Measurements from ENCODE around the gene ATM.
"Not testable (repeated sequence)": the region's sequence is repeated elsewhere in the genome, so short reads cannot be mapped to it uniquely, and the experiment has no call there.

Gene ATM

DNA sequence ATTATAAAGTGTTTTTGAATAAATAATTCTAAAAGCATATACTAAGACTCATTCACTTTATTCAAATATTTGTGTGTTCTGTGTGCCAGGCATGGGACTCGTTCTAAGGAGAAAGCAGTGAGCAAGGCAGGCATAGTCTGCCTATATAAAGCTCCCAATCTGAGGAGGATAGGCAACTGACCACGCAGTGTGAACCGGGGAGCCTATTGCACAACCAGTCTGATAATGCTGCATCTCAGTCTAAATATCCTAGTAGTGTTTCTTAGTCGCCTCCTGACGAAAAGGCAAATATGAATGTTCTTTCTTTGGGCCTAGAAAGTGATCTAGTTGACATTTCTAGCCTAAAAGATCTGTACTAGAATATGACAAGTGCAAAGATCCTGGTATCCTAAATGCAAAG lies 146.2 kb downstream of the ATM start:
- no peak for DNase-seq (ENCODE audit: low read depth in 2 of 2)

DNA sequence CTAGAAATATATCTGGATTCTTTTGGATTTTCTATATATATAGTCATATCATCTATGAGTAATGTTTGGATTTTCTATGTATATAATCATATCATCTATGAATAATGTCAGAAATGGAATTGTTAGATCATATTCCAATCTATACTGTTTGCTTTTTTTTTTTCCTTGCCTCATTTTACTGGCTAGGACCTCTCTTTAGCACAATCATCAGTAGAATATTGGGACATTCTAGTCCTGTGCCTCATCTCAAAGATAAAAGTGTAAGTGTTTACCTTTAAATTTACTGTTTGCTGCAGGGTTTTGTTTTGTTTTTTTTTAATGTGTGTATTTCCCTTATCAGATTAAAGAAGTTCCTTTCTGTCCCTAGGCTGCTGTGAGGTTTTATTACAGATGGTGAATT lies 147.4 kb downstream of the ATM start:
- no peak for DNase-seq (ENCODE audit: low read depth in 2 of 2)

DNA sequence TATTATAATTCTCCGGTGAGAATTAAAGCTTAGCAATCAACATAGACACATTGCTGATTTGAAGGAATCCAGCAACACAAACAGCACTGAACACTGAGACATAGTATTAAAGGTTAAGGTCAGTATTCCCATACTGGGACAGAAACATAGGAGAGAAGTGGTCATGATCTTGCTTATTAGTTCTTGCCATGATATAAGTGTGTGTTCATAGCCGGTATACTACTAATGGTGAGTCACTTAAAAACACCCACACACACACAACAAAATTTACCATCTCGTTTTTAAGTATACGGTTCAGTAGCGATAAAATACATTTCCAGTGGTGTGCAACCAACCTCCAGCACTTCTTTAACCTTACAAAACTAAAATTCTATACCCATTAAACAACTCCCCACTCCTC lies 148.1 kb downstream of the ATM start:
- DNase-seq (ENCODE audit: low read depth in 2 of 2): no peak

DNA sequence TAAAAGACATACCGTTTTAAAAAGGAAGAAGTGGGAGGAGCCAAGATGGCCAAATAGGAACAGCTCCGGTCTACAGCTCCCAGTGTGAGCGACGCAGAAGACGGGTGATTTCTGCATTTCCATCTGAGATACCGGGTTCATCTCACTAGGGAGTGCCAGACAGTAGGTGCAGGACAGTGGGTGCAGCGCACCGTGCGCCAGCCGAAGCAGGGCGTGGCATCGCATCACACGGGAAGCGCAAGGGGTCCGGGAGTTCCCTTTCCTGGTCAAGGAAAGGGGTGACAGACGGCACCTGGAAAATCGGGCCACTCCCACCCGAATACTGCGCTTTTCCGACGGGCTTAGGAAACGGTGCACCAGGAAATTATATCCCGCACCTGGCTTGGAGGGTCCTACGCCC lies 150.6 kb downstream of the ATM start:
- not testable (repeated sequence) for DNase-seq (ENCODE audit: low read depth in 2 of 2)

DNA sequence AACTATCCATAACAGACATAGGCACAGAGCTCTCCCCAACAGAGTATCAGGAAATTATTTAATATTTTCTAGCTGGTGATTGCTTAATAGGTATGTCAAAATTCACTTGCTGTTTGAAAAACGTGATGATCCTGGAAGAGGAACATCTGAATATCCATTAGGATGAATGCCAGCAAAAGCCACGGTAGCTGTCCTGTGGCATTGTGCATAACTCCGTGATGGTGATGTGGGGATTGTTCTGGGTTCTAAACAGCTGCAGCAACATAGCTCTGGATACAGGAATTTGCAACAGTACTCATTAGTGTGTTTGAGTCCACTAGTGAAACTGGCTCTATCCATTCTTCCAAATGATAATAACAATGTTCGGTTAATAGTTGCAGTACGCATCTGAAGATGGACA lies 165.7 kb downstream of the ATM start:
- no peak for DNase-seq (ENCODE audit: low read depth in 2 of 2)

DNA sequence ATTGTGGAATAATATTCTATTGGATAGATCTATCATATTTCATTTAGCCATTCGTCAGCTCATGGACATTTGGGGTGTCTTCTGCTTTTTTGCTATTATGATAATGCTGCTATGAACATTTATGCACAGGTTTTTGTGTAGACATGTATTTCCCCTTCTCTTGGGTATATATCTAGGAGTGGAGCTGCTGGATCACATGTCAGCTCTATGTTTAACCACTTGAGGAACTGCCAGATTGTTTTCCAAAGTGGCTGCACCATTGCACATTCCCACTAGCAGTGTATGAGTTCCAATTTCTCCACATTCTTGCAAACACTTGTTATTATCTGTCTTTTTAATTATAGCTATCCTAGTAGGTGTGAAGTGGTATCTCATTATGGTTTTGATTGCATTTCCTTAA lies 169.5 kb downstream of the ATM start:
- DNase-seq (ENCODE audit: low read depth in 2 of 2): no peak

DNA sequence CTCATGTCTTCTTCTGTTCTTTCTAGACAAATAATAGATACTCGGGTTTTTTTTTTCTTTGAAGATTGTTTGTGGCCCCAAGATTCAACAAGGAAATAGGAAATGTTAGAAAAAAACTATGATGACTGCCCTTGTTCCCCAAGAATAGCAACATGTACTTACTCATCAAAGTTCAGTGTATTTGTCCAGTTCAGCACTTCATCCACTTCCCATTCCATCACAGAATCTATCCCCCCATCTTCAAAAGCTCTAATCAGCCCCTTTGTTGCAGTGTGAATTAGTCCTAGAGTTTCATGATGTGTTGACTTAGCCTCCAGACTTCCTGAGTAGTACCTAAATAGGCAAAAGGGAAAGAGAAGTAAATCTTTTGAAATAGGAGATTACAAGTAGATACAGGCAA lies 170.2 kb downstream of the ATM start:
- no peak for DNase-seq (ENCODE audit: low read depth in 2 of 2)

DNA sequence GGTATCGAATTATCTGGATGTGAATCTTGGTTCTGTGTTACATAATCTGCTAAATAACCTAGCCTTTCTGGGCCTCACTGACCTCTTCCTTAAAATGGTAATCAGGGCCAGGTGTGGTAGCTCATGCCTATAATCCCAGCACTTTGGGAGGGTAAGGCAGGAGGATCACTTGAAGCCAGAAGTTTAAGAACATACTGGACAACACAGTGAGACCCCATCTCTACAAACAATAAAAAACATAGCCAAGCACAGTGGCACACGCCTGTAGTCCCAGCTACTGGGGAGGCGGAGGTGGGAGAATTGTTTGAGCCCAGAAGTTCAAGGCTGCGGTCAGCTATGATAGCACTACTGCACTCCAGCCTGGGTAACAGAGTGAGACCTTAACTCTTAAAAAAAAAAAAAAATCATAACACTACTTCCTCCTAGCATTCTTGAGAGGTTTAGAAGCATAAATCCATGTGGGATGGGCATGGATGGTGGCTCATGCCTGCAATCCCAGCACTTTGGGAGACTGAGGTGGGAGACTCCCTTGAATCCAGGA lies 171.9 kb downstream of the ATM start:
- DNase-seq (ENCODE audit: low read depth in 2 of 2): no peak

DNA sequence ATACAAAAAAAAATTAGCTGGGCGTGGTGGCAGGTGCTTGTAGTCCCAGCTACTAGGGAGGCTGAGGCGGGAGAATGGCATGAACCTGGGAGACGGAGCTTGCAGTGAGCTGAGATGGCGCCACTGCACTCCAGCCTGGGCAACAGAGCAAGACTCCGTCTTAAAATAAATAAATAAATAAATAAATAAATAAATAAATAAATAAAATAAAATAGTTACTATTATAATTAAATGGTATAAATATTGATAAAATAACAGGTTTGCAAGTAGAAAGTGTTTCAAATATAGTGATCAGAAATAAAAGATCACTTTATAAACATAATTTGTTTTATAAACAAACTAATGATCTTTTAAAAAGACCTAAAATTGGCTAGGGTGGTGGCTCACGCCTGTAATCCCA lies 173.8 kb downstream of the ATM start:
- DNase-seq (ENCODE audit: low read depth in 2 of 2): not testable (repeated sequence)

DNA sequence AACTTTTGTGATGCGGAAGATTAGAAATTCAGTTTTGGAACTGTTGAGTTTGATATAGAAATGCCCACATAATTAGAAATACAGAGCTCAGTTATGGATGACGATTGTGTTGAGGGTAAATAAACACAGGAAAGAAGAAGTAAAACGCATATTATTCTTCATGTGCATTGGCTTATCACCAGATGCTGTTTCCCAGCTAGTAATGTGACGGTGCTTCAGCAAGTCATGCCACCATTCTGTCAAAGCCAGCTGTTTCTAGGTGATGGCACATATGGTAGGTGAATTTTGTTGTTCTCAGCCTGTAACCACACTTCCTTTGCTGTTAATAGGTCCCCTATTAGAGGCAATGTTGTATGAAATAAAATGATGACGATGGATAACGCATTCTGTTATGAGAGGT lies 175.6 kb downstream of the ATM start:
- no peak for DNase-seq (ENCODE audit: low read depth in 2 of 2)

DNA sequence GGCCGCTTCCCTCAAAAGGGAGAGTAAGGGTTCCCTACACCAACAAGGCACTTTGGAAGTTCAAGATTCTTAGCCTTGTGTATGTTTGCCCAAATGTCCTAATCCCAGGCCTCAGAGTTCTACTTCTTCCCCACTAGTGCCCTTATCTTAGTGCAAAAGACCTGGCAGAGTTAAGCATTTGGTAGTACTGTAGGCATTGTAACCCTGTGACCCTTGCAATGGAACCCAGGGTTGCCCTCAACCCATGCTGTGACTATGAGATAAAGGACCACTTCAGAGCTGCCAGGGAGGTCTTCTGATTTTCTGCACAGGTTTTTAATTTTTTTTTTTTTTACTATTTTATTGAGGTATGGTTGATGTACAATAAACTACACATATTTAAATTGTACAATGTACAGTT lies 179.4 kb downstream of the ATM start:
- DNase-seq (ENCODE audit: low read depth in 2 of 2): no peak

DNA sequence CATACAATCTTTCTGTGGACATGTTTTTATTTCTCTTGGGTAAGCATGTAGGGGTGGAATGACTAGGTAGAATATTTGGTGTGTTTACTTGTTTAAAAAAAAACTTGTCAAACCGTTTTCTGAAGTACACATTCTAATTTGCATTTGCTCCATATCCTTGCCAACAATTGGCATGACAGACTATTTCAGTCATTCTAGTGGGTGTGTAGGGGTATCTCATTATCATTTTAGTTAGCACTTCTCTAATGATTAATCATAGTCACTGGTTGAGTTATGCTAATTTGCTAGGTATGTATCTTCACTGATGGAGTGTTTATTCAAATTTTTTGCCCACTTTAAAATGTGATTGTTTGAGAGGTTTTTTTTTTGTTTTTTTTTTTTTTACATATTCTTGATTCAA lies 180.2 kb downstream of the ATM start:
- DNase-seq (ENCODE audit: low read depth in 2 of 2): no peak

DNA sequence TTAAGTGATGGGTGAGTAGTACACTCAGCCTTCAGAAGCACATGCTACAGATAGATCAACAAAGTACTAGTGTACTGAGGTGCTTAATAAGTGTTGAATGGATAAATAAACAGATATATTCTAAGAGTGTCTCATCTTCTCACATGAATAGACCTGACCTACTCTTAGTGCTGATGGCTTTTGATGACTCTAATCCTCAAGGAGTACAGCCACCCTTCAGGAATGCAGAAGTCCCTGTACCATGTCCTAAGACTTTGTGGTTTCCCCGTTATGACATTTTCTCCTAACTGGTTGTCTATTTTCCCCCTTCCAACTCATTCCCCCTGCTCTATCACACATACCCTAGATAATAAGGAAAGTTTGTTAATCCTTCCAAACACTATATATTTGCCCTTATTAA lies 182.8 kb downstream of the ATM start:
- DNase-seq (ENCODE audit: low read depth in 2 of 2): no peak

DNA sequence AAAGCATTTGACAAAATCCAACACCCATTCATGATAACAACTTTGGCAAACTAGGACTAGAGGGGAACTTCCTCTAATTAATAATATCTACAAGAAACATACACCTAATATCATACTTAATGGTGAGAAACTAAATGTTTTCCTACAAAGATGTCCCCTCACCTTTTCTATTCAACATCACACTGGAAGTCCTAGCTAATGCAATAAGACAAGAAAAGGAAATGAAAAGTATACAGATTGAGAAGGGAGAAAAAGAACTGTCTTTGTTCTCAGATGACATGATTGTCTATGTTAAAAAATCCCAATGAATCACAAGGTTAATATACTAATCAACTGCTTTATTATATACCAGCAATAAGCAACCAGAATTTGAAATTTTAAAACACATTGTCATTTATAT lies 192.1 kb downstream of the ATM start:
- DNase-seq (ENCODE audit: low read depth in 2 of 2): no peak

DNA sequence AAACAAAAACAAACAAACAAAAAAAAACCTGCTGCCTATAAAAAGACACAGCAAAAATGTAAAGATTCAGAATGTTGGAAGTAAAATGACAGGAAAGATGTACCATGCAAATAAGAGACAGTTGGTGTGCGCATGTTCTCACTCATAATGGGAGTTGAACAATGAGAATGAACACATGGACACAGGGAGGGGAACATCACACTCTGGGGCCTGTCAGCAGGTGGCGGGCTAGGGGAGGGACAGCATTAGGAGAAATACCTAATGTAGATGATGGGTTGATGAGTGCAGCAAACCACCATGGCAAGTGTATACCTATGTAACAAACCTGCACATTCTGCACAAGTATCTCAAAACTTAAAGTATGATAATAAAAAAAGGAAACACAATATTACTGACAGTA lies 194.7 kb downstream of the ATM start:
- DNase-seq (ENCODE audit: low read depth in 2 of 2): peak in 1 of 2 donors; percentile 1

Data from stimulated activated CD8-positive, alpha-beta memory T cell treated with anti-CD3 and anti-CD28 coated beads, Interleukin-7, amount 100 ng/mL, for 1 hour (primary cell).